Upper lobe of right lung (tissue), 1 donor: ENCODE results near the gene TMPRSS11E. TPM values are rescaled to one million over a fixed set of nuclear protein-coding genes. Genes with fewer than 3 reads are reported as not detected.

Source experiments
- ATAC-seq: fragments of 200-7000 bp; cut with Tn5 transposase; one replicate; pipeline ENCODE4 v1.9.1; 2020; ENCODE audit warnings: mild to moderate bottlenecking, moderate library complexity
- DNase-seq: peaks from one replicate; pipeline ENCODE4 v3.0.0-alpha.2; 2020
- H3K27ac ChIP-seq: fragments of 200-600 bp; one replicate; pipeline ENCODE4 v1.8.0; 2022
- H3K27me3 ChIP-seq: fragments of 200-600 bp; one replicate; pipeline ENCODE4 v1.8.0; 2022; ENCODE audit warnings: mild to moderate bottlenecking
- H3K36me3 ChIP-seq: fragments of 200-600 bp; one replicate; pipeline ENCODE4 v1.8.0; 2022
- H3K4me1 ChIP-seq: fragments of 200-600 bp; one replicate; pipeline ENCODE4 v1.8.0; 2022
- H3K4me3 ChIP-seq: fragments of 200-600 bp; one replicate; pipeline ENCODE4 v1.8.0; 2022; ENCODE audit warnings: mild to moderate bottlenecking
- H3K9me3 ChIP-seq: fragments of 200-600 bp; one replicate; pipeline ENCODE4 v1.8.0; 2022
- intact Hi-C: fragments of 100-400 bp; cut with DNase I; formaldehyde crosslinking; loops from one replicate; pipeline ENCODE4 v1.11.0; 2022
- total RNA-seq: library from RNA; stranded (reverse); fragmentation: NEBNext Ultra II Directional; extraction: Animal tissue kit (Norgen Biotek cat#: 25700); gene quantifications from one replicate; pipeline ENCODE4 v1.2.1, GENCODE V29; 2021
- TF ChIP-seq, protein P1 (sequence below): fragments of 200-600 bp; IDR thresholded peaks from one replicate; pipeline ENCODE4 v1.8.0; 2022; ENCODE audit warnings: antibody characterized with exemption
- donor health status: DM: no; HTN: yes; CAD: no; lungs with severe emphysema.

The TMPRSS11E gene
- total RNA-seq, 1 donor from 2014 or later, result not detected

GRCh38 chr4:68430337-68430736 lies 16.9 kb upstream of the TMPRSS11E start:
- Histone ChIP-seq H3K4me1 (no peaks in the 10 kb centered on the region), H3K4me3 (no peak overlapping the region), H3K27ac (no peak overlapping the region), H3K36me3 (no peaks in the 10 kb centered on the region), H3K27me3 (no peaks in the 10 kb centered on the region), H3K9me3 (no peaks in the 10 kb centered on the region)
- intact Hi-C loops, result no loop called here
- TF ChIP-seq, protein P1, sequence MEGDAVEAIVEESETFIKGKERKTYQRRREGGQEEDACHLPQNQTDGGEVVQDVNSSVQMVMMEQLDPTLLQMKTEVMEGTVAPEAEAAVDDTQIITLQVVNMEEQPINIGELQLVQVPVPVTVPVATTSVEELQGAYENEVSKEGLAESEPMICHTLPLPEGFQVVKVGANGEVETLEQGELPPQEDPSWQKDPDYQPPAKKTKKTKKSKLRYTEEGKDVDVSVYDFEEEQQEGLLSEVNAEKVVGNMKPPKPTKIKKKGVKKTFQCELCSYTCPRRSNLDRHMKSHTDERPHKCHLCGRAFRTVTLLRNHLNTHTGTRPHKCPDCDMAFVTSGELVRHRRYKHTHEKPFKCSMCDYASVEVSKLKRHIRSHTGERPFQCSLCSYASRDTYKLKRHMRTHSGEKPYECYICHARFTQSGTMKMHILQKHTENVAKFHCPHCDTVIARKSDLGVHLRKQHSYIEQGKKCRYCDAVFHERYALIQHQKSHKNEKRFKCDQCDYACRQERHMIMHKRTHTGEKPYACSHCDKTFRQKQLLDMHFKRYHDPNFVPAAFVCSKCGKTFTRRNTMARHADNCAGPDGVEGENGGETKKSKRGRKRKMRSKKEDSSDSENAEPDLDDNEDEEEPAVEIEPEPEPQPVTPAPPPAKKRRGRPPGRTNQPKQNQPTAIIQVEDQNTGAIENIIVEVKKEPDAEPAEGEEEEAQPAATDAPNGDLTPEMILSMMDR, result no peak
- DNase-seq (no peak), ATAC-seq (no peak)

DNA sequence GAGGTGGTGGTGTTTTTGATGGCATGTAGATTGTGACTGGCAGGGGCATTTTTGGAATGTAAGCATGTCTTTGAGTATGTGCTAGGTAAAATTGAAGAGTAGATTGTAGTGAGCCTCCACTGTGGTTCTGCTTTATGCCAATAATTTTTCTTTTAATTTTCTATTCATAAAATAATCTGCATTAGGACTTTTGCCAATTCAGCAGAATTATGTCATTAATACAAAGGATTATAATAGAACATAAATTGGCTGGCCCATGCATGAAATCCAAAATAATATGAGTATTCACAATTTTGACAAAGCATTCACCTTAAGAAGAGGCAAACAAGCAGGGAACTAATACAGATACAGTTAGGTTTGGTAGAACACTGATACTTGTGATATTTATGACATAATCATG lies 14.9 kb upstream of the TMPRSS11E start:
- H3K4me3 ChIP-seq, result no peak overlapping the region
- DNase-seq (no peak), ATAC-seq (no peak)
- H3K27ac ChIP-seq, result no peak overlapping the region
- intact Hi-C loops, result no loop called here
- H3K4me1 ChIP-seq, result no peaks in the 10 kb centered on the region
- H3K9me3 ChIP-seq, result no peaks in the 10 kb centered on the region
- H3K27me3 ChIP-seq, result no peaks in the 10 kb centered on the region
- TF ChIP-seq, protein P1, result no peak
- H3K36me3 ChIP-seq, result no peaks in the 10 kb centered on the region

- intact Hi-C loops, result no loop called here
- TF ChIP-seq, protein P1, result no peak
- Histone ChIP-seq H3K27me3 (no peaks in the 10 kb centered on the region), H3K36me3 (no peaks in the 10 kb centered on the region), H3K4me1 (no peaks in the 10 kb centered on the region), H3K4me3 (no peak overlapping the region), H3K9me3 (no peaks in the 10 kb centered on the region), H3K27ac (no peak overlapping the region)
- DNase-seq, result no peak
- no peak for ATAC-seq
Measured at GRCh38 chr4:68433582-68433981, 13.7 kb upstream of the TMPRSS11E start.

DNA sequence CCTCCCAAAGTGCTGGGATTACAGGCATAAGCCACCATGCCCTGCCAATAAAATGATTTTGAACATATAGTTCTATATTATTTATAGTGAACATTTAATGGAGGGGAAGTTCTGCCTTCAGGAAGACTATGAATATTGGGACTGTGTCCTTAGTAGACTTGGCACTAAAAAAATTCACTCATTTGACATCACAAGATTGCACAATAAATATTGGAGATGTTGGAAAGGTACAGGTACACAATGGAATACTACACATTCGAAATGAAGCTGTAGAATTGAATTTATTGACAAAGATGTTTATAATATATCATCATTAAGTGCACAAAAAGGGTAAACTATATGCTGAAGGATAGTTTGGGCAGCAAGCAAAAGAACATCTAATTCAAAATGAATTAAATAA lies 13.0 kb upstream of the TMPRSS11E start:
- no peak for DNase-seq
- Histone ChIP-seq H3K9me3 (no peaks in the 10 kb centered on the region), H3K36me3 (no peaks in the 10 kb centered on the region), H3K4me1 (no peaks in the 10 kb centered on the region), H3K27ac (no peak overlapping the region), H3K4me3 (no peak overlapping the region), H3K27me3 (no peaks in the 10 kb centered on the region)
- ATAC-seq, result no peak
- TF ChIP-seq, protein P1, result no peak
- intact Hi-C loops, result no loop called here

- Histone ChIP-seq H3K4me1 (no peaks in the 10 kb centered on the region), H3K27ac (no peak overlapping the region), H3K9me3 (no peaks in the 10 kb centered on the region), H3K4me3 (no peak overlapping the region), H3K27me3 (no peaks in the 10 kb centered on the region), H3K36me3 (no peaks in the 10 kb centered on the region)
- TF ChIP-seq, protein P1, result no peak
- ATAC-seq (no peak), DNase-seq (no peak)
- intact Hi-C loops, result no loop called here
Measured at GRCh38 chr4:68434836-68435235, 12.4 kb upstream of the TMPRSS11E start.

DNA sequence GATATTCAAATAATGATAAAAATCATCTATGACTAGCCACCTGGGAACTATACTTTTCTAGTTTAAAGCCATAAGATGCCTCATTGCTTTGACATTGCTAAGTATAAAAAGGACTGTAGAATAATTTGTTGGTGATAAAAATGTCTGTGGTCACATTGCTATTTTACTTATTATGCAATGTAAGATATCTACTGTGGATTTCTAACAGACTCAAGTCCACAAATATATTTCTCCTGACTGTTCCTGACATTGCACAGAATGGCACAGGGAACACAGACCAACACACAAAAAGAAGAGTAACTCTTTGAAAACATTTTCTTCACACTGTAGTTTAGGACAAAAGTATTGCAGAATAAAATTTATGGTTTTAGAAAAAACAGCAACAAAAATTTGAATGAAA lies 2.2 kb upstream of the TMPRSS11E start:
- Histone ChIP-seq H3K4me3 (no peak overlapping the region), H3K4me1 (no peaks in the 10 kb centered on the region), H3K36me3 (no peaks in the 10 kb centered on the region), H3K9me3 (no peaks in the 10 kb centered on the region), H3K27me3 (no peaks in the 10 kb centered on the region), H3K27ac (no peak overlapping the region)
- TF ChIP-seq, protein P1, result no peak
- DNase-seq, result no peak
- intact Hi-C loops, result no loop called here
- no peak for ATAC-seq
